Activated naive CD8-positive, alpha-beta T cell (primary cell): Measurements from ENCODE around the gene GJD4.
A peak's percentile ranks its signal among the peaks of the same experiment; 100 is the strongest.

Experiments used
- H3K27ac Mint-ChIP-seq: one replicate; pipeline ENCODE4 v1.8.0; 2021; ENCODE audit warnings: mixed read lengths
- H3K27me3 Mint-ChIP-seq: one replicate; pipeline ENCODE4 v1.8.0; 2021; ENCODE audit warnings: mixed read lengths
- H3K36me3 Mint-ChIP-seq: one replicate; pipeline ENCODE4 v1.8.0; 2021; ENCODE audit warnings: mixed read lengths
- H3K4me1 Mint-ChIP-seq: one replicate; pipeline ENCODE4 v1.8.0; 2021; ENCODE audit warnings: low read depth, mixed read lengths
- H3K4me3 Mint-ChIP-seq: one replicate; pipeline ENCODE4 v1.8.0; 2021; ENCODE audit warnings: mild to moderate bottlenecking, mixed read lengths
- H3K9me3 Mint-ChIP-seq: one replicate; pipeline ENCODE4 v1.8.0; 2021; ENCODE audit warnings: low read depth, mixed read lengths

GJD4 gene

DNA sequence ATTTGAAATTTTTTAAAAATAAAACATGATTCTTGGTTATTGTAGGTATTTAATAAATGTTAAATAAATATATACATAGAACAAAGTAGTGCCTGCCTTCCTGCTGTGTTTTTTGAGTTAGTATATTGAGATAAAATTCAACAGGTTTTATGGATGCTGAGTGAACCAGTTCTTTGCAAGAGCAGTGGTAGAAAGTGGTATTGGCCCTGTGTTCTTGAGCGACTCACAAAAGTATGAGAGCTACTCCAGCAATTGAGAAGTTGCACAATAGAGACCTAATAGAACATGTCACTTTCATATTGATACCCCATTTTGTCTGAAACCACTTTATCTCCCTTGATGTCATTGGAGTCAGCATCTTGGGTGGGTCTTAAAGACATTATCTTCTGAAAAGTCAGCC is 32.6 kb upstream of the GJD4 start:
- Mint-ChIP-seq H3K9me3 (peaks cover 7% of the 10 kb centered on the region), H3K27ac (no peak overlapping the region), H3K4me1 (no peaks in the 10 kb centered on the region), H3K27me3 (no peaks in the 10 kb centered on the region), H3K4me3 (no peak overlapping the region), H3K36me3 (peaks cover 31% of the 10 kb centered on the region)

DNA sequence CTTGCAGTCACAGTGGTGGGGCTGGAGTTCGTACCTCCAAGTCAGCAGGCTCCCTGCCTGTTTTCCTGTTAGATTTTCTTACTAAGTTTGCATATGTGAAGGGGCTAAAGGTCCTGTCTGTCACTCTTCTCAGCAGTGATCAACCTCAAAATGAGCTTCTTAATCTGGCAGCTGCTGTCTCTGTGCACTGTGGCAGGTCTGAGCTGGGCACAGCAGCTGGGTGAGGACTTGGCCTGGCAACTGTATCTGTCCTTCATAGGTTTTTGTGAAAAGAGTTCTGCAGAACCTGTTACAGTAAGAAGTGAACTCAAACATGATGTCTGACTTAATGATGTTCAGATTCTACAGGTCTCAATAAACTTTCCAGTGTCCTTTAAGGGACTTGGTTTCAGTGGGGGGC is 31.3 kb upstream of the GJD4 start:
- Mint-ChIP-seq H3K4me3 (no peak overlapping the region), H3K27ac (no peak overlapping the region), H3K4me1 (no peaks in the 10 kb centered on the region), H3K9me3 (peaks cover 12% of the 10 kb centered on the region), H3K27me3 (no peaks in the 10 kb centered on the region), H3K36me3 (peaks cover 34% of the 10 kb centered on the region)

GRCh38 chr10:35574924-35575352 is 30.2 kb upstream of the GJD4 start:
- peaks cover 12% of the 10 kb centered on the region for H3K9me3 Mint-ChIP-seq
- peaks cover 28% of the 10 kb centered on the region for H3K36me3 Mint-ChIP-seq
- H3K4me3 Mint-ChIP-seq, result no peak overlapping the region
- H3K27me3 Mint-ChIP-seq, result no peaks in the 10 kb centered on the region
- no peak overlapping the region for H3K27ac Mint-ChIP-seq
- no peaks in the 10 kb centered on the region for H3K4me1 Mint-ChIP-seq

- peak overlapping the region; percentile 43 for H3K27ac Mint-ChIP-seq
These were observed 29.5 kb upstream of the GJD4 start for GRCh38 chr10:35575640-35576039.

GRCh38 chr10:35576730-35577129 is 28.4 kb upstream of the GJD4 start:
- peaks cover 24% of the 10 kb centered on the region for H3K36me3 Mint-ChIP-seq
- H3K4me1 Mint-ChIP-seq, result no peaks in the 10 kb centered on the region
- peaks cover 4% of the 10 kb centered on the region for H3K27me3 Mint-ChIP-seq
- H3K27ac Mint-ChIP-seq, result no peak overlapping the region
- peaks cover 12% of the 10 kb centered on the region for H3K9me3 Mint-ChIP-seq
- H3K4me3 Mint-ChIP-seq, result no peak overlapping the region

More at GRCh38 chr10:35575640-35576039, 29.5 kb upstream of the GJD4 start:
- Mint-ChIP-seq H3K4me3 (no peak overlapping the region), H3K9me3 (peaks cover 12% of the 10 kb centered on the region), H3K27me3 (peaks cover under 1% of the 10 kb centered on the region), H3K36me3 (peaks cover 28% of the 10 kb centered on the region), H3K4me1 (no peaks in the 10 kb centered on the region)

GRCh38 chr10:35577926-35578617 is 27.1 kb upstream of the GJD4 start:
- Mint-ChIP-seq H3K27ac (no peak overlapping the region), H3K27me3 (peaks cover 5% of the 10 kb centered on the region), H3K4me1 (no peaks in the 10 kb centered on the region), H3K9me3 (peaks cover 12% of the 10 kb centered on the region), H3K4me3 (no peak overlapping the region), H3K36me3 (peaks cover 20% of the 10 kb centered on the region)

- no peak overlapping the region for H3K27ac Mint-ChIP-seq
- H3K4me3 Mint-ChIP-seq, result no peak overlapping the region
- H3K9me3 Mint-ChIP-seq, result peaks cover 12% of the 10 kb centered on the region
- H3K27me3 Mint-ChIP-seq, result peaks cover 5% of the 10 kb centered on the region
- H3K36me3 Mint-ChIP-seq, result peaks cover 20% of the 10 kb centered on the region
- H3K4me1 Mint-ChIP-seq, result no peaks in the 10 kb centered on the region
These were observed 26.6 kb upstream of the GJD4 start for GRCh38 chr10:35578618-35578956.

GRCh38 chr10:35579116-35579515 is 26.0 kb upstream of the GJD4 start:
- Mint-ChIP-seq H3K4me1 (no peaks in the 10 kb centered on the region), H3K27me3 (peaks cover 5% of the 10 kb centered on the region), H3K36me3 (peaks cover 16% of the 10 kb centered on the region), H3K4me3 (no peak overlapping the region), H3K9me3 (peaks cover 12% of the 10 kb centered on the region), H3K27ac (no peak overlapping the region)

DNA sequence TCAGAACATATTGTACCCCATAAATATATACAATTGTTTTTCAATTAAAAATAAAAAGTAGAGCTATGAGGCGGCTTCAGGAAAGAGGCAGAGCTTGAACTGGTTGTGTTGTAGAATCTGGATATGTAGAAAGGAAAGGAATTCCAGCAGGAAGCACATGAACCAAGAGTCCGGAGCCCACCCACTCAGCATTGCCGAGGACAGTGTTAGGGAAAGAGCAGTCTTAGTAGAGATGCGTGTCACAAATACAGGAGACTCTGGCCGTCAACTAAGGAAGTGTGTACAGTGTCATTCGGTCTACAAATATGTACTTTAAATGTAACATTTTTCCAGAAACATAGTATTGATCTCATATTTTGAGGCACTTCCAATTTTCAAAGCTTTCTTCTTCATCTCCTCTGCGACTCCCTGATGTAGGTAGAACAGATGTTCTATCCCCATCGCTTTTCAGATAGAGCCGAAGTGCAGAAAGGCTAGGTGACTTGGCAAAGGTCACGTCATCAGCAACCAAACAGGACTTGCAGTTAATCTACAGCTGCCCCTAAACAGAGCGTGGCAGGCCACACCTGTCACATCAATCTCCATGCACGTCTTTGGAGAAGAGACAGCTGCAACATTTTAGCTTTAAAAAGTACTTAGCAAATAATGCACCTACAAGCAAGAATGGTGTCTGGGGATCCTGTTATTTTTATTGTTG is 25.3 kb upstream of the GJD4 start:
- peaks cover 13% of the 10 kb centered on the region for H3K36me3 Mint-ChIP-seq
- no peaks in the 10 kb centered on the region for H3K4me1 Mint-ChIP-seq
- H3K27me3 Mint-ChIP-seq, result peaks cover 5% of the 10 kb centered on the region
- H3K4me3 Mint-ChIP-seq, result no peak overlapping the region
- peaks cover 12% of the 10 kb centered on the region for H3K9me3 Mint-ChIP-seq
- no peak overlapping the region for H3K27ac Mint-ChIP-seq

GRCh38 chr10:35580423-35580770 is 24.7 kb upstream of the GJD4 start:
- H3K4me1 Mint-ChIP-seq, result no peaks in the 10 kb centered on the region
- no peak overlapping the region for H3K4me3 Mint-ChIP-seq
- H3K27me3 Mint-ChIP-seq, result peaks cover 5% of the 10 kb centered on the region
- H3K36me3 Mint-ChIP-seq, result peaks cover 9% of the 10 kb centered on the region
- H3K9me3 Mint-ChIP-seq, result peaks cover 9% of the 10 kb centered on the region
- no peak overlapping the region for H3K27ac Mint-ChIP-seq

- peaks cover 5% of the 10 kb centered on the region for H3K4me1 Mint-ChIP-seq
- no peak overlapping the region for H3K27ac Mint-ChIP-seq
- H3K9me3 Mint-ChIP-seq, result peaks cover 7% of the 10 kb centered on the region
- H3K27me3 Mint-ChIP-seq, result peaks cover 5% of the 10 kb centered on the region
- H3K36me3 Mint-ChIP-seq, result peaks cover 3% of the 10 kb centered on the region
- no peak overlapping the region for H3K4me3 Mint-ChIP-seq
These were observed 23.5 kb upstream of the GJD4 start for GRCh38 chr10:35581655-35582054.

DNA sequence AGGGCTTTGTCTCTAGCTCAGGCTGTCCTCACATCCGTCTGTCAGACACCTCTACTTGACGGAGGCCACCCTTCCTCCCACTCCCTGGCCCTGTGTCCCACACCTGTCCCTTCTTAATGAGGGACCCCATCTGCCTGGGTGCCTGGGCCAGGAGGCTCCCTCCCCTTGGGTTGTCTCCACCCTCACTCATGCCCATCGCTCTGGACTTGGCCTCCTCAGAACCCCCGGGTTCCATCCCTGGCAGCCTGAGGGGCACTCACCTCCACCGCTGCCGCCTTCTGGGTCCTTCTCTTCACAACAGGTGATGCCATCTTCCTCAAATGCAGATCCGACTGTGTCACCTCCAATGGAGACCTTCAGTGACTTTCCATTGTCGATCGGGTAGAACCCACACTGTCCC is 20.2 kb upstream of the GJD4 start:
- peaks cover 6% of the 10 kb centered on the region for H3K27me3 Mint-ChIP-seq
- no peak overlapping the region for H3K27ac Mint-ChIP-seq
- H3K9me3 Mint-ChIP-seq, result no peaks in the 10 kb centered on the region
- H3K4me3 Mint-ChIP-seq, result no peak overlapping the region
- H3K4me1 Mint-ChIP-seq, result peaks cover 5% of the 10 kb centered on the region
- H3K36me3 Mint-ChIP-seq, result no peaks in the 10 kb centered on the region

DNA sequence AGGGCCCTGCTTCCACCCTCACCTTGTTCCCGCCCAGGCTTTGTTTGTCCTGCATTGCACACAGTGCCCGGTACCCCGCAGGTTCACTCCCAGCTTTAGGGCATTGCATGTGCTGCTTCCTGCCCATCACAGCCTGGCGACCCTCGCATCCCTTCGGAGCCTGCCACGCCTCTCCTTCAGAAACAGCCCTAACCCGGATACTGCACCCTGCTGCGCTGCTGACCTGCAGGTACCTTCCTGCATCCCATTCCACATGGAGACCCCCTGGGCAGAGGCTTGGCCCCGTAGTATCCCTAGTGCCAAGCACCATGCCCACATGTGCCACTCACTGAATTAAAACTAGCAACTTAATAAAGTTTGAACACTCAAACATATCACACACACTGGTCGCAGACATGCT is 19.8 kb upstream of the GJD4 start:
- H3K4me1 Mint-ChIP-seq, result peaks cover 5% of the 10 kb centered on the region
- no peaks in the 10 kb centered on the region for H3K36me3 Mint-ChIP-seq
- no peak overlapping the region for H3K4me3 Mint-ChIP-seq
- H3K9me3 Mint-ChIP-seq, result no peaks in the 10 kb centered on the region
- no peak overlapping the region for H3K27ac Mint-ChIP-seq
- peaks cover 6% of the 10 kb centered on the region for H3K27me3 Mint-ChIP-seq

- H3K27me3 Mint-ChIP-seq, result peaks cover 5% of the 10 kb centered on the region
- peaks cover 5% of the 10 kb centered on the region for H3K4me1 Mint-ChIP-seq
- no peak overlapping the region for H3K27ac Mint-ChIP-seq
- peaks cover 2% of the 10 kb centered on the region for H3K36me3 Mint-ChIP-seq
- peaks cover 3% of the 10 kb centered on the region for H3K9me3 Mint-ChIP-seq
- no peak overlapping the region for H3K4me3 Mint-ChIP-seq
These were observed 19.1 kb upstream of the GJD4 start for GRCh38 chr10:35585903-35586535.

- Mint-ChIP-seq H3K4me3 (no peak overlapping the region), H3K27ac (no peak overlapping the region), H3K9me3 (peaks cover 3% of the 10 kb centered on the region), H3K27me3 (peaks cover 3% of the 10 kb centered on the region), H3K4me1 (peaks cover 5% of the 10 kb centered on the region), H3K36me3 (peaks cover 2% of the 10 kb centered on the region)
These were observed 16.3 kb upstream of the GJD4 start for GRCh38 chr10:35588836-35589235.
